IPS-11a (cell line): ENCODE data around the gene HSPA6.
"Not testable (repeated sequence)": the region's sequence is repeated elsewhere in the genome, so short reads cannot be mapped to it uniquely, and the experiment has no call there.

ENCODE experiments used
- H3K4me3 ChIP-seq: one replicate; pipeline ENCODE4 v1.5.1; 2013; ENCODE audit warnings: low read depth, low read length, control low read depth

The HSPA6 gene

GRCh38 chr1:161557506-161558450 lies 33.4 kb downstream of the HSPA6 start:
- H3K4me3 ChIP-seq, result not testable (repeated sequence)

GRCh38 chr1:161560960-161561715 lies 36.8 kb downstream of the HSPA6 start:
- H3K4me3 ChIP-seq, result not testable (repeated sequence)

GRCh38 chr1:161562441-161562840 lies 38.1 kb downstream of the HSPA6 start:
- not testable (repeated sequence) for H3K4me3 ChIP-seq

- H3K4me3 ChIP-seq, result not testable (repeated sequence)
These were observed 39.2 kb downstream of the HSPA6 start for GRCh38 chr1:161563522-161563921.

- not testable (repeated sequence) for H3K4me3 ChIP-seq
These were observed 42.2 kb downstream of the HSPA6 start for GRCh38 chr1:161566602-161566960.

GRCh38 chr1:161571703-161572102 lies 47.4 kb downstream of the HSPA6 start:
- H3K4me3 ChIP-seq, result not testable (repeated sequence)
